Measurements from ENCODE around the gene RABL3. TPM values are rescaled to one million over a fixed set of nuclear protein-coding genes. Genes with fewer than 3 reads are reported as not detected.

RABL3 gene
- total and polyA plus RNA-seq, 2 of the 13 experiments (the other 11 are each of a cell fraction or from before 2014, with no cell fraction given), result 4.8 to 31.9 TPM

DNA sequence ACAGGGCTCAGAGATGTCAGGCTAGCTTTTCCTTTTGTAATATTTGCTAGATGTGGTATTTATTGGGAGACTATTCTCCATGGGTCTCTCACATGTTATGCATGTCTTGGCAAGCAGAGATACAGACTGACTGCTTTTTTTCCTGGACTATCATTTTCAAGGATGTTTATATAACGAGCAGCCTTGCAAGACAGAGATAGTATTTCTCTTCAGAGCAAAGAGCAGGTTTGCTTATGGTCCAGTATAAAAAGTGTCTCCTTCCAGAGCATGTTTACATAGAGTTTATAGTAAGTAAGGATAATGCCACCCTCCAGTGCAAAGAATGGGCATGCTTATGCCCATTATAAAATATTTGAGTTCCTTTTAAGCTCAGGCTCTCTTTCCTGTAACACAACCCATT, 24.8 kb upstream of the RABL3 start:
- in situ Hi-C loops (cut with HindIII; ENCODE audit: extremely low pct_ligation_motif_present, low pct_unique_long_range_greater_than_20kb) (no loop called here), intact Hi-C loops (cut with micrococcal nuclease; ENCODE audit: unreplicated experiment) (no loop called here)
- Histone ChIP-seq H3K9ac (ENCODE audit: insufficient read depth, low read depth, low read length) (no peak overlapping the region), H3K27me3 (ENCODE audit: control insufficient read depth in 1 of 2, insufficient read depth in 2 of 2, low read length in 2 of 2) (no peaks in the 10 kb centered on the region), H4K20me1 (ENCODE audit: insufficient read depth, low read length) (no peaks in the 10 kb centered on the region), H3K4me3 (replicated peaks in 1 of 3; ENCODE audit: insufficient read depth in 1 of 3, low read depth in 2 of 3, low read length in 3 of 3) (no peak overlapping the region), H3K27ac (ENCODE audit: extremely low read length, insufficient read depth, low read length) (no peak overlapping the region), H3K79me2 (ENCODE audit: insufficient read depth, low read length) (peaks cover 19% of the 10 kb centered on the region), H3K36me3 (replicated peaks in 1 of 2; ENCODE audit: control insufficient read depth in 1 of 2, insufficient read depth in 2 of 2, low read length in 2 of 2) (peaks cover 2 to 15% of the 10 kb centered on the region in 2 experiments; a peak in 4 of 5 replicates), H3K4me2 (ENCODE audit: low read depth, low read length) (no peak overlapping the region), H3K9me3 (ENCODE audit: low read length) (no peaks in the 10 kb centered on the region), H3K4me1 (ENCODE audit: insufficient read depth, low read length) (peaks cover 20% of the 10 kb centered on the region), H2AFZ (ENCODE audit: low read length) (no peak overlapping the region)
- CTCF ChIA-PET (ENCODE audit: low intra/inter-chr PET ratio, low total read pairs), result no interaction called here
- DNase-seq (ENCODE audit: low spot score) (no peak), FAIRE-seq (no peak), ATAC-seq (no peak)
- WGBS (ENCODE audit: low lambda C conversion rate), result 95% methylated on average over 1 of the region's 1 CpG
- POLR2A ChIA-PET, result no interaction called here
- TF ChIP-seq HMGA1 (CRISPR knock-in tag; conservative IDR thresholded peaks at IDR 0.05), result no peak
- no peak for TF ChIP-seq ZNF879 (CRISPR knock-in tag; IDR thresholded peaks at IDR 0.05)
- TF ChIP-seq ZNF674 (CRISPR knock-in tag; IDR thresholded peaks at IDR 0.05; ENCODE audit: low read depth), result no peak
- TF ChIP-seq MTF2 (CRISPR knock-in tag; IDR thresholded peaks at IDR 0.05; ENCODE audit: borderline replicate concordance), result no peak
- no peak for TF ChIP-seq HNRNPL (IDR thresholded peaks at IDR 0.05; ENCODE audit: low read depth, low read length)
- no TSS peak for BruUV-seq (replicated peaks)

DNA sequence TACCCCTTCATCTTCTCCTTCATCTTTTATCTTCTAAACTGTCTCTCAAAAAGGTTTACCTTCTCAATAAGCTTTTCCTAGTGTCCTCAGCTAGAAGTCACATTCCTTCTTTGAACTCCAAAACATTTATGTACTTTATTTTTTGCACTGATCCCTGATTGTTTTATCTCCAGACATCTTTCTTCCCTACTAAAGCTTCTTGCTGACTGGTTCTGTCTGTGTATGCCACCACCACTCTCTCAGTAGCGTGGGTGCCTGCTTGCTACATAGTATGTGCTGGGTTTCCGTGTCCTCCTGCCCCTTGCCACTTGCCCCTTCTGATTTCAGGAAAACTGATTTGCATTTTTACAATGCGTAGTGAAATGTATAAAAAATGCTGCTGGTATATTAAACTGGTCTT, 24.3 kb upstream of the RABL3 start:
- ChIA-PET CTCF (ENCODE audit: low intra/inter-chr PET ratio, low total read pairs) (no interaction called here), POLR2A (interaction anchor here (1.5 kb wide), 2 partner anchors 144 to 171 kb away, joined by 3 to 5 read pairs; partner anchors contain the start of gene NDUFB4)
- Histone ChIP-seq H3K79me2 (ENCODE audit: insufficient read depth, low read length) (peaks cover 19% of the 10 kb centered on the region), H2AFZ (ENCODE audit: low read length) (no peak overlapping the region), H3K36me3 (replicated peaks in 1 of 2; ENCODE audit: control insufficient read depth in 1 of 2, insufficient read depth in 2 of 2, low read length in 2 of 2) (peaks cover 0 to 10% of the 10 kb centered on the region in 2 experiments; a peak in 2 of 5 replicates), H3K4me2 (ENCODE audit: low read depth, low read length) (no peak overlapping the region), H3K27me3 (ENCODE audit: control insufficient read depth in 1 of 2, insufficient read depth in 2 of 2, low read length in 2 of 2) (no peaks in the 10 kb centered on the region), H3K9me3 (ENCODE audit: low read length) (no peaks in the 10 kb centered on the region), H3K4me1 (ENCODE audit: insufficient read depth, low read length) (peaks cover 20% of the 10 kb centered on the region), H4K20me1 (ENCODE audit: insufficient read depth, low read length) (no peaks in the 10 kb centered on the region), H3K9ac (ENCODE audit: insufficient read depth, low read depth, low read length) (no peak overlapping the region), H3K27ac (ENCODE audit: extremely low read length, insufficient read depth, low read length) (no peak overlapping the region), H3K4me3 (replicated peaks in 1 of 3; ENCODE audit: insufficient read depth in 1 of 3, low read depth in 2 of 3, low read length in 3 of 3) (no peak overlapping the region)
- 96% methylated on average over 3 of the region's 3 CpGs for WGBS (ENCODE audit: low lambda C conversion rate)
- in situ Hi-C loops (cut with HindIII; ENCODE audit: extremely low pct_ligation_motif_present, low pct_unique_long_range_greater_than_20kb) (no loop called here), intact Hi-C loops (cut with micrococcal nuclease; ENCODE audit: unreplicated experiment) (no loop called here)
- no peak for DNase-seq (ENCODE audit: low spot score)
- FAIRE-seq, result no peak
- no peak for ATAC-seq
- BruUV-seq (replicated peaks), result no TSS peak
- no peak for TF ChIP-seq ZSCAN25 (CRISPR knock-in tag; IDR thresholded peaks at IDR 0.05)
- TF ChIP-seq NFIB (CRISPR knock-in tag; IDR thresholded peaks at IDR 0.05; ENCODE audit: borderline replicate concordance), result no peak
- TF ChIP-seq HNF4A (CRISPR knock-in tag; IDR thresholded peaks at IDR 0.05), result no peak
- TF ChIP-seq TOPORS (CRISPR knock-in tag; IDR thresholded peaks at IDR 0.05), result no peak
- TF ChIP-seq ZNF549 (CRISPR knock-in tag; IDR thresholded peaks at IDR 0.05), result no peak
- TF ChIP-seq, protein P1, sequence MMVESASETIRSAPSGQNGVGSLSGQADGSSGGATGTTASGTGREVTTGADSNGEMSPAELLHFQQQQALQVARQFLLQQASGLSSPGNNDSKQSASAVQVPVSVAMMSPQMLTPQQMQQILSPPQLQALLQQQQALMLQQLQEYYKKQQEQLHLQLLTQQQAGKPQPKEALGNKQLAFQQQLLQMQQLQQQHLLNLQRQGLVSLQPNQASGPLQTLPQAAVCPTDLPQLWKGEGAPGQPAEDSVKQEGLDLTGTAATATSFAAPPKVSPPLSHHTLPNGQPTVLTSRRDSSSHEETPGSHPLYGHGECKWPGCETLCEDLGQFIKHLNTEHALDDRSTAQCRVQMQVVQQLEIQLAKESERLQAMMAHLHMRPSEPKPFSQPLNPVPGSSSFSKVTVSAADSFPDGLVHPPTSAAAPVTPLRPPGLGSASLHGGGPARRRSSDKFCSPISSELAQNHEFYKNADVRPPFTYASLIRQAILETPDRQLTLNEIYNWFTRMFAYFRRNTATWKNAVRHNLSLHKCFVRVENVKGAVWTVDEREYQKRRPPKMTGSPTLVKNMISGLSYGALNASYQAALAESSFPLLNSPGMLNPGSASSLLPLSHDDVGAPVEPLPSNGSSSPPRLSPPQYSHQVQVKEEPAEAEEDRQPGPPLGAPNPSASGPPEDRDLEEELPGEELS (CRISPR knock-in tag; IDR thresholded peaks at IDR 0.05), result no peak
- TF ChIP-seq, protein P2, sequence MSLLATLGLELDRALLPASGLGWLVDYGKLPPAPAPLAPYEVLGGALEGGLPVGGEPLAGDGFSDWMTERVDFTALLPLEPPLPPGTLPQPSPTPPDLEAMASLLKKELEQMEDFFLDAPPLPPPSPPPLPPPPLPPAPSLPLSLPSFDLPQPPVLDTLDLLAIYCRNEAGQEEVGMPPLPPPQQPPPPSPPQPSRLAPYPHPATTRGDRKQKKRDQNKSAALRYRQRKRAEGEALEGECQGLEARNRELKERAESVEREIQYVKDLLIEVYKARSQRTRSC (CRISPR knock-in tag; IDR thresholded peaks at IDR 0.05; ENCODE audit: low read depth), result no peak
- no peak for TF ChIP-seq ZNF768 (CRISPR knock-in tag; IDR thresholded peaks at IDR 0.05)
- TF ChIP-seq, protein P3, sequence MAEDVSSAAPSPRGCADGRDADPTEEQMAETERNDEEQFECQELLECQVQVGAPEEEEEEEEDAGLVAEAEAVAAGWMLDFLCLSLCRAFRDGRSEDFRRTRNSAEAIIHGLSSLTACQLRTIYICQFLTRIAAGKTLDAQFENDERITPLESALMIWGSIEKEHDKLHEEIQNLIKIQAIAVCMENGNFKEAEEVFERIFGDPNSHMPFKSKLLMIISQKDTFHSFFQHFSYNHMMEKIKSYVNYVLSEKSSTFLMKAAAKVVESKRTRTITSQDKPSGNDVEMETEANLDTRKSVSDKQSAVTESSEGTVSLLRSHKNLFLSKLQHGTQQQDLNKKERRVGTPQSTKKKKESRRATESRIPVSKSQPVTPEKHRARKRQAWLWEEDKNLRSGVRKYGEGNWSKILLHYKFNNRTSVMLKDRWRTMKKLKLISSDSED (CRISPR knock-in tag; IDR thresholded peaks at IDR 0.05), result no peak
- TF ChIP-seq POLR2A (IDR thresholded peaks at IDR 0.05; ENCODE audit: insufficient read depth in 1 of 2, low read depth in 2 of 2, low read length in 2 of 2), result no peak

All from HepG2 (cell line).